Gastrocnemius medialis (tissue), 4 donors: Measurements from ENCODE around the gene UGT1A8. TPM values are rescaled to one million over a fixed set of nuclear protein-coding genes. Genes with fewer than 3 reads are reported as not detected.

Experiments used
- ATAC-seq, 2 donors: fragments of 150-250 bp; one replicate each; pipeline ENCODE4 v1.9.1; 2016
- DNase-seq, 2 donors: peaks; one replicate each; pipeline ENCODE4 v3.0.0-alpha.2; 2019
- H3K27ac ChIP-seq, 4 donors: fragments of 200-600 bp; sonication (generic); 1 replicate in 1 of 4; 2 replicates in 3 of 4; pipeline ENCODE4 v1.5.1; 2016 to 2018; ENCODE audit warnings: mild to moderate bottlenecking in 2 of 4, moderate library complexity in 1 of 4
- H3K27me3 ChIP-seq, 3 donors: fragments of 200-600 bp; sonication (generic) in 2 of 3; 1 replicate in 1 of 3; 2 replicates in 2 of 3; pipeline versions ENCODE4 v1.5.1 to v1.6.0; 2016 to 2019; ENCODE audit warnings: mild to moderate bottlenecking in 1 of 3, moderate library complexity in 1 of 3
- H3K36me3 ChIP-seq, 2 donors: fragments of 200-600 bp; sonication (generic) in 1 of 2; one replicate each; pipeline ENCODE4 v1.5.1; 2017 to 2018
- H3K4me1 ChIP-seq, 2 donors: fragments of 200-600 bp; sonication (generic) in 1 of 2; one replicate each; pipeline ENCODE4 v1.5.1; 2016 to 2017; ENCODE audit warnings: mild to moderate bottlenecking in 2 of 2
- H3K4me3 ChIP-seq, 4 donors: fragments of 200-600 bp; sonication (generic) in 3 of 4; 1 replicate in 1 of 4; 2 replicates in 3 of 4; pipeline ENCODE4 v1.5.1; 2016 to 2019; ENCODE audit warnings: mild to moderate bottlenecking in 2 of 4
- H3K9me3 ChIP-seq, 3 donors: fragments of 200-600 bp; sonication (generic) in 2 of 3; 1 replicate in 1 of 3; 2 replicates in 2 of 3; pipeline ENCODE4 v1.5.1; 2016 to 2019
- POLR2A ChIP-seq, 2 donors: fragments of 450-650 bp; IDR thresholded peaks; one replicate each; pipeline ENCODE4 v1.6.1; 2017; ENCODE audit warnings: antibody characterized with exemption in 2 of 2, mild to moderate bottlenecking in 2 of 2, moderate library complexity in 2 of 2
- in situ Hi-C, 4 donors: fragments of 200-750 bp; cut with MboI; loops; one replicate each; pipeline versions ENCODE4 v1.15.0 to v1.8.0; 2017; ENCODE audit warnings: low sequenced_read_pairs in 4 of 4
- intact Hi-C: fragments of 100-400 bp; cut with DNase I; formaldehyde crosslinking; loops from one replicate; pipeline ENCODE4 v1.15.1; 2023; ENCODE audit warnings: low total_unique reads
- total RNA-seq, 4 donors: library from RNA; depleted of rRNA; stranded (reverse); fragments of >200 nt; gene quantifications; one replicate each; pipeline versions ENCODE4 v1.1.0 to v1.2.3, GENCODE V29; 2016
- TF ChIP-seq, protein P1 (sequence below), 5 experiments: fragments of 450-650 bp in 3 of 5; fragments of 200-600 bp in 2 of 5; sonication (generic) in 2 of 5; IDR thresholded peaks in 4 of 5; conservative IDR thresholded peaks in 1 of 5; 1 replicate in 4 of 5; 2 replicates in 1 of 5; pipeline ENCODE4 v1.5.1; 2016 to 2019; ENCODE audit warnings: antibody characterized with exemption in 5 of 5, mild to moderate bottlenecking in 3 of 5, moderate library complexity in 3 of 5

Gene UGT1A8
- total RNA-seq, 4 donors from 2014 or later = not detected

DNA sequence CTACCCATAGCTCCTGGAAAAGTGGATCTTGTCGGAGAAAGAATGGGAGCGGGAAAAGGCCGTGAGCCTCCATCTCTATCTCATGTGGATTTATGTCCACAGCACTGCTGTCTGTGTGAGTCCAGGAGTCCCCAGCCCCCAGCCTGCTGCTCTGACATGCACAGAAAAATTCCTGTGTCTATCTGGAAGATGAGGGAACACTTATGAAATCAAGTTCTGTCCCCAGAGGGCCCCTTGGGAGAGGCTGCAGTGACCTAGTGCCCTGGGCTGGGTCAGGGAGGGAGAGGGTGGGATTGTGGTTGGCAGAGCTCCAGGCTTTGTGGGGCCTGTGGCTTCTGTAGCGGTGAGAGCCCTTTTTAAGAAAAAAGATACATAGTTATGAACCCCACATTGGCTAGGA is 199.3 kb downstream of the UGT1A8 start:
- Histone ChIP-seq H3K36me3 (no peaks in the 10 kb centered on the region), H3K27ac (no peak overlapping the region), H3K4me3 (no peak overlapping the region), H3K9me3 (no peaks in the 10 kb centered on the region), H3K27me3 (no peaks in the 10 kb centered on the region), H3K4me1 (no peaks in the 10 kb centered on the region)
- TF ChIP-seq, protein P1, sequence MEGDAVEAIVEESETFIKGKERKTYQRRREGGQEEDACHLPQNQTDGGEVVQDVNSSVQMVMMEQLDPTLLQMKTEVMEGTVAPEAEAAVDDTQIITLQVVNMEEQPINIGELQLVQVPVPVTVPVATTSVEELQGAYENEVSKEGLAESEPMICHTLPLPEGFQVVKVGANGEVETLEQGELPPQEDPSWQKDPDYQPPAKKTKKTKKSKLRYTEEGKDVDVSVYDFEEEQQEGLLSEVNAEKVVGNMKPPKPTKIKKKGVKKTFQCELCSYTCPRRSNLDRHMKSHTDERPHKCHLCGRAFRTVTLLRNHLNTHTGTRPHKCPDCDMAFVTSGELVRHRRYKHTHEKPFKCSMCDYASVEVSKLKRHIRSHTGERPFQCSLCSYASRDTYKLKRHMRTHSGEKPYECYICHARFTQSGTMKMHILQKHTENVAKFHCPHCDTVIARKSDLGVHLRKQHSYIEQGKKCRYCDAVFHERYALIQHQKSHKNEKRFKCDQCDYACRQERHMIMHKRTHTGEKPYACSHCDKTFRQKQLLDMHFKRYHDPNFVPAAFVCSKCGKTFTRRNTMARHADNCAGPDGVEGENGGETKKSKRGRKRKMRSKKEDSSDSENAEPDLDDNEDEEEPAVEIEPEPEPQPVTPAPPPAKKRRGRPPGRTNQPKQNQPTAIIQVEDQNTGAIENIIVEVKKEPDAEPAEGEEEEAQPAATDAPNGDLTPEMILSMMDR (IDR thresholded peaks at IDR 0.05 in 4 of 5, conservative IDR thresholded peaks at IDR 0.05 in 1 of 5) = no peak
- TF ChIP-seq POLR2A (IDR thresholded peaks at IDR 0.05) = no peak
- in situ Hi-C loops = no loop called here
- no peak for ATAC-seq
- DNase-seq = no peak
- intact Hi-C loops = no loop called here

DNA sequence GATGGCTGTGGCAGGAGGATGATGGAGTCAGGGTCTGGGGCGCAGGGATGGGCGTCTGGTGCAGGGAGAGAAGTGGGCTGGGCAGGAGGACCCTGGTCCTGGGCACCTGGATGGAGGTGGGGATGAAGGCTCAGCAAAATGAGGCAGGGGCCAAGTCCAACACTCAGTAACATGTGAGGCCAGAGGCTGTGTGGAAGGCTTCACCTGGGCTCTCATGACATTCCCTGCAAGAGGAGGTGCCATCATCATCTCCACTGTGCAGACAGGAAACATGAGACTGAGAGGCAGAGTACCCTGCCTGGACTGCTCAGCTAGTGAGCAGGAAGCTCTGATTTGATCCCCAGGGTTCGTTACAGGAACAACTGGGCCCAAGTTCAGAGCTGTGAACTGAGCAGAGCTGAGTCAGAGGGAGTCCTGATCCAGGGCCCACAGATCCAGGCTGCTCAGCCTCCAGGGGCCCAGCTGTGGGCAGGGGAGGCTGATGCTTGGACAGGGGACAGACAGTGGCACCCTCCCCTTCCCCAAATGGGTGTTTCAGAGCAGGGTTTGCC is 200.0 kb downstream of the UGT1A8 start:
- in situ Hi-C loops (no loop called here), intact Hi-C loops (no loop called here)
- ATAC-seq = no peak
- no peak for TF ChIP-seq POLR2A (IDR thresholded peaks at IDR 0.05)
- TF ChIP-seq, protein P1 (IDR thresholded peaks at IDR 0.05 in 4 of 5, conservative IDR thresholded peaks at IDR 0.05 in 1 of 5) = no peak
- Histone ChIP-seq H3K9me3 (no peaks in the 10 kb centered on the region), H3K4me1 (no peaks in the 10 kb centered on the region), H3K4me3 (no peak overlapping the region), H3K27me3 (no peaks in the 10 kb centered on the region), H3K36me3 (no peaks in the 10 kb centered on the region), H3K27ac (no peak overlapping the region)
- no peak for DNase-seq

DNA sequence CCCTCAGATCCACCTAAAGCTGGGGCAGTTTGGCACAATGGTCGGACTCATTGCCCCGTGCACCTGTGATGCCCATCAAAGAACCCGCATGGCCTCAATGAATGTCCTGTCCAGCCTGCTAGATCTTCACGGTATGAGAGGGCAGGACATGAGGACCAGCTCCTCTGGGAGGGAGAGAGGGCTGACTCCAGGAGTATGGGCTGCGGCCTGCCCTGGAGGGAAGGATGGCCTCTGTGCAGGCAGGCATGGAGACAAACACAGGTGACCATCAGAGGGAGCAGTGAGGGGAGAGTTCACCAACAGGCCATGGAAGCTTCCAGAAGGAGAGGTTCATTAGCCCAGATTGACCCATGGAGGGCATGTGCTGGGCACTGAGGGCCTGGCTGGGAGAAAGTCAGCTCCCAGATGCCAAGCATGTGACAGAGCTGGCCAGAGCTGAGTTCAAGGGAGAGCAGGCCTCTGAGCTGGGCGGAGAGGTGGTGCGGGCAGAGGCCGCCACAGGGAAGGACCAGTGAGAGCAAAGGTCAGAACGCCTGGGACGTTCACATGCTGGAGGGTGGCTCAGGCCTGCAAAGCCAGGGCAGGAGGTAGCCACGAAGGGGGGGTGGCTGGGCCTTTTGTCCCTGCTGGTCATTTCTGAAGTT is 200.7 kb downstream of the UGT1A8 start:
- no peak overlapping the region for H3K27ac ChIP-seq
- no peaks in the 10 kb centered on the region for H3K27me3 ChIP-seq
- intact Hi-C loops = no loop called here
- ATAC-seq (no peak), DNase-seq (no peak)
- no peak overlapping the region for H3K4me3 ChIP-seq
- H3K36me3 ChIP-seq = no peaks in the 10 kb centered on the region
- H3K4me1 ChIP-seq = no peaks in the 10 kb centered on the region
- no peaks in the 10 kb centered on the region for H3K9me3 ChIP-seq
- in situ Hi-C loops = no loop called here
- TF ChIP-seq, protein P1 (IDR thresholded peaks at IDR 0.05 in 4 of 5, conservative IDR thresholded peaks at IDR 0.05 in 1 of 5) = no peak
- no peak for TF ChIP-seq POLR2A (IDR thresholded peaks at IDR 0.05)

DNA sequence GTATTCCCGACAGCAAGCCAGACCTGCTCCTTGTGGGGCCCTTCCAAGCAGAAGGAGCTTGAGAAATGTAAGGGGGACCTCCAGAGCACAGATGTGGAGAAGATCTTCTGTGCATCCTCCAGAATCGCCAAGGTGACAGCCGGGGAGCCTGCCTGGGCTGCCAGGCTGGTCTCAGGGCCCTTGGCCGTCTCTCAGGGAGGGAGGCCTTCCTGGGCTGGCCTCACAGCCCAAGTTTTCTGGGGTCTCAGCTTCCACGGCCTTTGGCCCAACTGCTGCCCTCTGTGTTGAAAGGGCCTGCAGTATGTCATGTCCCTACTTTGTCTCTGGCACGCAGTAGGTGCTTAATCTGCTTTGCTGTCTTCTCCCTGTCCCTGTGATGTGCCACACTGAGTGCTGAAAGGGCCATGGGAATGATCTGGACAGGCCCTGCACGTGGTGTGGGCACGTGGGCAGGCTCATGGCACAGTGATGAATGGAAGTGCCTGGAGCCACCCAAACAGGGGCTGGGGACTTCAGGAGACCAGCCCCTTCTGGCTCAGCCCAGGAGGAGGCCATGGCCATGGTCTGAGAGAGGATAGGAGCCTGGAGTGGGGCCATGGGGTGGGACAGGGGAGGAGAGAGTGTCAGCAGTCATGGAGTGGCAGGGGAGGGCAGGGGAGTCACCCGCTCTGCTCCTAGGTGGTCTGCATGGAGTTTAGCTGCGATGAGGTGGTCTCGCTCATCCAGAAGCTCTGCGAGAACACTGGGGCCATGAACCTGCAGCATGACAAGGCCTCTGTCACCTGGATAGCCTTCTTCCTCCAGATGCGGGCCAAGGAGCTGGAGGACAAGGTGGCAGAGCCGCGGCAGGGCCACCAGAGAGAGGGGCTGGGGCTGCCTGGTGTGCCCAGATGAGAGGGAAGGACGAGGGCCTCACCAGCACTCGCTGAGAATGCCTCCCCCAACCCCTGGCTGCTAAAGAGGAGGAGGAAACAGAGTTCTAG is 201.5 kb downstream of the UGT1A8 start:
- Histone ChIP-seq H3K9me3 (no peaks in the 10 kb centered on the region), H3K4me1 (no peaks in the 10 kb centered on the region), H3K27ac (no peak overlapping the region), H3K36me3 (no peaks in the 10 kb centered on the region), H3K4me3 (no peak overlapping the region), H3K27me3 (no peaks in the 10 kb centered on the region)
- intact Hi-C loops (no loop called here), in situ Hi-C loops (no loop called here)
- no peak for TF ChIP-seq POLR2A (IDR thresholded peaks at IDR 0.05)
- TF ChIP-seq, protein P1 (IDR thresholded peaks at IDR 0.05 in 4 of 5, conservative IDR thresholded peaks at IDR 0.05 in 1 of 5) = no peak
- no peak for DNase-seq
- no peak for ATAC-seq
